GM19397 (cell line): Measurements from ENCODE around the gene ITGB2.
A peak's percentile ranks its signal among the peaks of the same experiment; 100 is the strongest.

ENCODE experiments used
- ATAC-seq: cut with Tn5 transposase; IDR thresholded peaks from one replicate; pipeline ENCODE4 v1.9.1; 2021; ENCODE audit warnings: mild to moderate bottlenecking, moderate library complexity; ENCODE audit not compliant: unreplicated experiment

The ITGB2 gene

DNA sequence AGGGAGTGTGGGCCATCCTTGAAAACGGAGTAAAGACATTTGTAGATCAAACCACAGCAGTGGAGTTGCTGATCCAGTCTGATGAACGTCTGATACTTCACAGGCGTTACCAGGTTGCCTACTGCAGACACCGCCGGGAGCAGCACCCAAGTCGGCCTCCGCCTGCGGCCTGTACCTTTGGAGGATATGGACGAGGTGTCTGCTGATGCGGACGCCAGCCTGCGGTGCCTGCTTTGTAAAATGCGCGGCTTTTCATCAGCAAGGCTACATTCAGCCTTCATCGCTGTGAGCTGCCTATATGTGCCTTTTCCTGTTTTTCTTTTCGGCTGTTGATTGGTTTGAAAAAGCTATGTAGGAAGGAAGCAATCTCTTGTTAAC lies 35.1 kb upstream of the ITGB2 start:
- ATAC-seq, result no peak

DNA sequence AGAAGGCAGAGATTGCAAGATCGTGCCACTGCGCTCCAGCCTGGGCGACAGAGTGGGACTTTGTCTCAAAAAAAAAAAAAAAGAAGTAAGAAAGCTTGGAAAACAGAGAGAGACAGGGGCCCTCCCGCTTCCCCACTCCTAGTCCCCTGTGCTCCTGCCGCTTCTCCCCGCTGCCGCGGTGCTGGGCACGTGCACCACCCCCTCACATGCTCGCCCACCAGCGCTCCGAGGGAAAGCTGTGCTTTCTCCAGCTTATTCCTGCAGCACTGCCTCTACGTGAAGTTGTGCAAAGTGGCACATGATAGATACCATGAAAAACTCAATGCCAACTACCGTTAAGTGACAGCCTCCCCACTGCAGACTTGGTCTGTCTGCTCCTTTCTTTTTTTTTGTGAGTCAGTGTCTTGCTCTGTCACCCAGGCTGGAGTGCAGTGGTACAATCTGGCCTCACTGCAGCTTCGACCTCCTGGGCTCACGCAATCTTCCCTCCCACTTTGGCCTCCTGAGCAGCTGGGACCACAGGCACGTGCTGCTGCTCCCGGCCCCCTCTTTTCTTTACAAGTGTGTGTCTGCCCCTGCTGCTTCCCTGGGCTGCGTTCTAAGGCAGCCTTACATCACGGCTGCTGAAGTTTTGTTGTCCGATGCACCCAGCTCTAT lies 34.6 kb upstream of the ITGB2 start:
- no peak for ATAC-seq

DNA sequence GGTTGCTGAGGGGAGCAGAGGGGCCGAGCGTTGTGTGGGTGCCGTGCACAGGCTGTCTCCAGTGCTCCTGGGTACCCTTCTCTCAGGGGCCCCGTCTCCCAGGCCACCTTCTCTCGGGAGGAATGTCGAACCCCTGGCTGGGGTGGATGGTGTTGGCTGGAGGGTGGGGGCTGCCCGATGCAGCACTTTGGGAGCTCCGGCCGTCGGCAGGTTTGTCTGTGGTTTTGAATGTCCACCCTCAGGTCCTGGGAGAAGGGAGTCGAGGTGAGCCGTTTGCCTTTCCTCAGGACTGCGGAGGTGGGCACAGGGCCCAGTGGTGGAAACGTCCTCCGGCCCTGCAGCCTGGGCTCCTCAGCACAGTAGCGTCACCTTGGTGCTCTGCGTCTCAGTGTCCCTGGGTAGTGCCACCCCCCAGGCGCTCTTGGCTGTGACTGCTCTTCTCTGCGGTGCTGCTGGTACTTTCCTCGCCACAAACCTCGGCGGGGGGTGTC lies 33.6 kb upstream of the ITGB2 start:
- ATAC-seq, result no peak

DNA sequence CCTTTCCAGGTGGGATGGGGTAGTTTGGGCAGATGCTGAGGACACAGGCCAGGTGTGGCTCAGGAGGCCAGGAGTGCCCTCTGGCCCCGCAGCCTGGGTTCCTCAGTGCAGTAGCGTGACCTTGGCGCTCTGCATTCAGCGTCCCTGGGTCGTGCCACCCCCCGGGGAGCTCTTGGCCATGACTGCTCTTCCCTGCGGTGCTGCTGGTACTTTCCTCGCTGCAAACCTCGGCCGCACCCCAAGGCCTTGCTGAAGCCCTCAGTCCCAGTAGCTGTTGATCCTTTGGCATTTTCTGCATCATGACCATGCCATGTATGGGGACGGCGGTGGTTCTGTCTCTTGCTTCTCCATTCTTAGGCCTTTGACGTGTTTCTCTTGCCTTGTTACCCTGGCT lies 32.9 kb upstream of the ITGB2 start:
- ATAC-seq, result no peak

DNA sequence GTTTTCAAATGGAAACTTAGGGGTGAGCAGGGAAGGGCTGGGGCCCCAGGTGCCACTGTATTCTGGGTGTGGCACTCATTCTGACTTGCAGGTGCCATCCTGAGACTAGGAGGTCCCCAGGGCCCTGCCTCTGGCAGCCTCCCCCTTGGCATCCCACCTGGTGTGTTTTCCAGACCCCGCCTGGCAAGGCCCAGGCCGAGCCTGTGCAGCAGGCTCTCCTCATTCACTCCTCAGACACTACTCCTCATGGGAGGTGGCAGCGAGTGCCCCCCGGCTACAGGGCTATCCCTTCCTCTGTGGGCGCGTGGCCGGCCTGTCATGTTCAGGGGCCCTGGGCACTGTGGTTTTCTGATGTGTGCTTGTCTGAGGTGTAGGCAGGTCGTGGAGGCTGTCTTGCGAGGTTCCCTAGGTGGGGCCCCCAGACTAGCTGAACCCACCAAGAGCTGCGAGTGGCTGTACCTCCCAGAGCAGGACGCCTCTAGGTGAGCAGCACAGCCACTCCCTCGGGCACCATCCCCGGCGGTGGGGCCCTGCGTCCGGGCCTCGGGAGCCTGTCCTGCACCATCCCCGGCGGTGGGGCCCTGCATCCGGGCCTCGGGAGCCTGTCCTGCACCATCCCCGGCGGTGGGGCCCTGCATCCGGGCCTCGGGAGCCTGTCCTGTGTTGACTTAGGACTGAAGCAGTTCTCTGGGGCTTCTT lies 32.4 kb upstream of the ITGB2 start:
- ATAC-seq, result no peak

DNA sequence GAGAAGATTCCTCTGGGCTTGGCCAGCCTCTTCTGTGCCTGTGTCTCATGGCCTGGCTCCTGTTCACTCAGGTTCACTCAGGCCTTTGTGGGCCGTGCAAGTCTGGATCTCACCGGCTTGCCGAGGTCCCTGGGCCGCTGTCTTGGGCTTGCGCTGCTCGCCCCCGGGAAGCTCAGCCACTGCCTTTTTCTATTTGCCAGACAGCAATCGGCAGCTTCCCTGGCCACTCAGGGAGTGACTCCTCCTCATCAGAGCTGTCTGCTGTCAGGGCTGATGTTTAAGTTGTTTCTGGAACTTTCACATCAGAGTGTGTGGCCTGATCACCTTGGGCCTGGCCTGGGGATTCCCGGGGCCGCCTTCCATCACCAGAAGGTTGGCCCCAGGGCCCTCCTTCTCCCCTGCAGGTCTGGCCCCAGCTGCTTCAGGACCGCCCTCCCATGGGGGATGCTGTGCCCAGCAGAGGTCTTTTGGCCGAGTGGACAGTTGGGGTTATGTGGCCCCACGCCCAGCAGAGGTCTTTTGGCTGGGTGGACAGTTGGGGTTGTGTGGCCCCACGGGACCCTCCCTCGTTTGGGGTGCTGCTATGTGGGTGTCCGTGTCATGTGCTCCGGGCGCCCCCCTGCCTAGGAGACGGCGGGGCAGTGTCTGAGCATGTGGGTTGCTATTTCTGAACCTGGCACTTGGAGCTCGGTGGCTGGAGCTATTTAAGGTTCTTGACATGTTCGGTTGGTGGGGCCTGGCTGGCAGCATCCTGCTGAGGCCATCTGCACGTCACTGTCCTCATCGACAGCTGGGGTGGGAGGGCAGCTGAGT lies 31.6 kb upstream of the ITGB2 start:
- ATAC-seq, result no peak

DNA sequence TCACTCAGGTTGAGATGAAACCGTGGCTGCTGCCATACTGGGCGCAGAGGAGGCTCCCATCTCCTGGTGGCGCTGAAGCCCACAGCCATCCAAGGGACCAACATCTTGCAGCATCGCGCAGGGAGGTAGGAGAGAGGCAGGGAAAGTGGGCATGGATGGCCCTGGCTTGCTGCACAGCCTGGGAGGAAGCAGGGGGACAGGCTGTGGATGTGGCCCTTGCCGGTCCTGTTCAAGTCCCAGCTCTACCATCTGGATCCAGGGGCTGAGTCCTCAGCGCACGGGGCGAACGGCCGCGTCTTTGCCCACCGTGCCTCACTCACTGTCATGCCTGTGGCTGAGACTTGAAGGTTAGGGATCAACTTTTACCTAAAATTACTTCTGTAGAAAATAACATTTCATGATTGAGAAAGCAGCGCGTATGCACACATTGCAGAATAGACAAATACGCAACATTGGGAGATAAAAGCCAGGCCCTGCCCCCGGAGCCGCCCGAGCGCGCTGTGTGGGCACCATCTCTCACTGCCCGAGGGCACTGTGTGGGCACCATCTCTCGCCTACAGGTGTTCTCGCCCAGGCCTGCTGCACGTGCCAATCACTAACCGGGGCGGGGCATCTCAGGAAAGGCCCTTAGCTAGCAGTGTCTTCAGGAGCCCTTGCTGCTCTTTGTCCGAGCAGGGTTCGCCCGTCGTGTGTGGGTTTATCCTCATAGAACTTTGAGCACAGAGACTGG lies 30.7 kb upstream of the ITGB2 start:
- ATAC-seq, result no peak

DNA sequence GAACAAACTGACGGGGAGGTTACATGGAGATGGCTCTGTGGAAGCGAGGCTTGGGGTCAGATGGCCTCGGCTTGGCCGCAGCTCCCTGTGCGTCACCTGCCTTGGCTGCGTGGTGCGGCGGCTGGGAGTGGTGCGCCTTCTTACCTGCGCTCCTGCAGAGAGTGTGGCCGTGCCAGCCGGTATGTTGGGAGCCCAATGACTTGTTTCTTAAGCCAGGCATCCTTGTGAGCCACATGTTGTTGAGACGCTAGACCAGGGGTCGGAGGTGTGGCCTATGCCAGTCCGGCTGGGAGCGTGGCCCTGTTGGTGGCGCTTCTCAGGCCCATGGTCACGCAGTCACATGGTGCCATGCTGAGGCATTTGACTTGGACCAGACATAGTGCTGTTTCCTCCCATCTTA lies 29.7 kb upstream of the ITGB2 start:
- no peak for ATAC-seq

DNA sequence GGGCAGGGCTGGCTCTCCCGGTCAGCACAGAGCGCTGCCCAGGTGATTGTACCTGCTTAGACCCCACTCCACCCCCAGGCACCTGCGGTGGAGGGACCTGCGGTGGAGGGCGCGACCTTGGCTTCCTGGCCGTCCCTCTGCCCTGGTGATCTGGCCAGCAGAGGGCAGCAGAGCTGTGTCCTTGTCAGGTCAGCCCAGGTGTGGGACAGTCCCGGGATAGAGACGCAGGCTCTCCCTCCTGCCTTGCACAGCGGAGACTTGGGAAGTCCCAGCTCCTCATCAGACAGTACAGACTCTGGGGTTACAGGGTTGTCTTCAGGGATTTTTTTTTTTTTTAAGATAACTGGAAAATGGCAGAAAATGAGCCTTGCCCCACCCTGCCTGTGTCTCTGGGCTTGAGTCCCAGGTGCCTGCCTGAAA lies 29.1 kb upstream of the ITGB2 start:
- ATAC-seq, result peak; percentile 57

DNA sequence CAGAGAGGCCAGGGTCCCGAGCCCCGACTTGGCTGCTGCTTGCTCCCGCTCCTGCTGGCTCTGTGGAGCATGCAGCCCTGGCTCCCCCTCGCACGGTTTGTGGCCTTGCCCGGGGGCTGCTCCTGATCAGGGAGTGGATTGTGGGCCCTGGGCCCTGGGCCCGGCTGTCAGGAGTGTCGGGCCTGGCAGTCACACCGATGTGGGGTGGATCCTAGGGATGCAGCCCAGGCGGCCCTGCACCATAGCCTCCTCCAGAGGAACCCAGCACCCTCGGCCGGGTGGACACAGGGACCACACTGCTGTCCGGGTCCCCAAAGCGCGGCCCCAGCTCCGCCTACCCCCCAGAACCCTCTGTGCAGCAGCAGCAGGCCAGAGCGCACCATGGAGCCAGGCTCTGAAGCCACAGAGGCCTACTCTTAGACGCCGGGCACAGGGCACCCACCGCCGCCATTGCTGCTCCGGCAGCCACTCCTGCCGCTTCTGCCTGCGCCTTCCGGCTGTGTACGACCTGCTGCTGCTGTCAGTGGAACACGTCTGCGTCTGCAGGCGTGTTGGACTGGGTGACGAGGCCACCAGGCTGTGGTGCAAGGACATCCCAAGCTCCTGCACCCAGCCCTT lies 28.6 kb upstream of the ITGB2 start:
- ATAC-seq, result peak; percentile 12

DNA sequence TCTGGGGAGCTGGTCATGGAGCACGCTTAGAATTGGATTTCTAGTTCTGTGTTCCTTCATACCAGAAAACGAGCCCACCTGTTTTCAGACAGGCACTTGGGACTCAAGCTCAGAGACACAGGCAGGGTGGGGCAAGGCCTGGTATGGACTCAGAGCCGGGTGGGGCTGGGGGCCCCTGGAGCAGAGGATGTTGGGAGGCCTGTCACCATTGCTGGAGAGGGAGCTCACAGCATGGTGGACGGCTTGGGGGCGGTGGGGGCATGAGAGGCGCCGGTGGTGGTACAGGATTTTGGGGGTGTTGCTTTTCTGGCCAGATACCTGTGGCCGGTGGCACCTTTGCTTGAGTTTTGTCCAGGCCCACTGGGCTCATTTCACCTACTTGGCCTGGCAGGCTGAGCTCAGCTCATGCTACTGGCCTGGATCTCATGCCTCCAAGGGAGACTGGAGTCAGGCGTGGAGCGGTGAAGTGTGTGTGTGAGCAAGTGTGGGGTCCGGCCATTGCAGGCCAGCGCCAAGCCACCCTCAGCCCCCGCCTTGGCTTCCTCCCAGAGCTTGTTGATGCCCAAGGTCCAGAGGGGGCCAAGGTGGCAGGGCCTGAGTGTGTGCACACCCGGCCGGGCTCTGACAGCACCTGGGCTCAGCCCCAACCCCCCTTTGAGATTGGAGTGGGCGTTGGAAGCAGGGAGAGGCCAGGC lies 27.9 kb upstream of the ITGB2 start:
- no peak for ATAC-seq

DNA sequence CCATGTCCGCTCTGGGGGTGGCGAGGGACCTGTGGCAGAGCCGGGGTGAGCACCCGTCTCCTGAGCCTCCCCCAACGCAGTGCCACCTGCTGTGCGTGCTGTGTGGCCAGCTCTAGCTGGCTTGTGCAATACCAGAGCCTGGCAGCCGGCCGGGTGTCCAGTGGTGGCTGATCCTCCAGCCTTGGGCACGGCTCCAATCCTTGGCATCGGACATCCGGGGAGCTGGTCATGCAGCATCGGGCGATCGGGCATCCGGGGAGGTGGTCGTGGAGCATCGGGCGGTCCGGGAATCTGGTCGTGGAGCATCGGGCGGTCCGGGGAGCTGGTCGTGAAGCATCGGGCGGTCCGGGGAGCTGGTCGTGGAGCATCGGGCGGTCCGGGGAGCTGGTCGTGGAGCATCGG lies 27.2 kb upstream of the ITGB2 start:
- no peak for ATAC-seq

DNA sequence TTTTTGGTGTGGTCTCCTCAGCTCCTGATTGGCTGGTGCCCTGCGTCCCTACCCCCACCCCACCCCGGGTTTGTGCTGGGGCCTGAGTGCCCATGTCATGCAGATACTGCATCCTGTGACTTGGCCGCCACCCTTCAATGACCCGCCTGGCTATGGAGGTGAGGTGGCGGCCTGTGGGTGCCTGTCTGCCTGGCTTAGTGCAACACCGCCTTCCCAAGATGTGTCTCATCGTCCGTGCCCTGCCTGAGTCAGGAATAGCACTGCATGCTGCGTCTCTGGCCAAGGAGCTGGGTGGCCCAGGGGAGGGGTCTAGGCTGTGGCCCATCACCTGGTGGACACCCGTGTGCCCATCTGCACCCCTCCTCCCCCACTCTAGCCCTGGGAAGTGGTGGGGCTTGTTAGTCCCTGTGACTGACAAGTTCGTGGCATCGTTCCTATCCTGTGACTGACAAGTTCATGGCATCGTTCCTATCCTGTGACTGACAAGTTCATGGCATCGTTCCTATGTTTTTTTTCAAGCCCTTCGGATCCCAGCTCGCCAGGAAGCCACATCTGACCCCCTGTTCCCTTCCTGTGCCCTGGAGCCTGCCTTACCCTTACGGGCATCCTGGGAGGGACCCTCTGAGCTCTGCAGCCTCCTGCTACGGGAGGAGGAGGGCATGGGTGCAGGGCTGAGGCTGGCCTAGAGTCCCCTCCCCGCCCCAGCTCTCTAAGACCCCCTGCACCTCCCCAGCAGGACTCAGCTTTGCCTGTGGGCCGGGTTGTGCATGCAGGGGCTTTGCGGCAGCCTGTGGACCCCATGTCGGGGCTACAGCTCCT lies 26.6 kb upstream of the ITGB2 start:
- no peak for ATAC-seq

DNA sequence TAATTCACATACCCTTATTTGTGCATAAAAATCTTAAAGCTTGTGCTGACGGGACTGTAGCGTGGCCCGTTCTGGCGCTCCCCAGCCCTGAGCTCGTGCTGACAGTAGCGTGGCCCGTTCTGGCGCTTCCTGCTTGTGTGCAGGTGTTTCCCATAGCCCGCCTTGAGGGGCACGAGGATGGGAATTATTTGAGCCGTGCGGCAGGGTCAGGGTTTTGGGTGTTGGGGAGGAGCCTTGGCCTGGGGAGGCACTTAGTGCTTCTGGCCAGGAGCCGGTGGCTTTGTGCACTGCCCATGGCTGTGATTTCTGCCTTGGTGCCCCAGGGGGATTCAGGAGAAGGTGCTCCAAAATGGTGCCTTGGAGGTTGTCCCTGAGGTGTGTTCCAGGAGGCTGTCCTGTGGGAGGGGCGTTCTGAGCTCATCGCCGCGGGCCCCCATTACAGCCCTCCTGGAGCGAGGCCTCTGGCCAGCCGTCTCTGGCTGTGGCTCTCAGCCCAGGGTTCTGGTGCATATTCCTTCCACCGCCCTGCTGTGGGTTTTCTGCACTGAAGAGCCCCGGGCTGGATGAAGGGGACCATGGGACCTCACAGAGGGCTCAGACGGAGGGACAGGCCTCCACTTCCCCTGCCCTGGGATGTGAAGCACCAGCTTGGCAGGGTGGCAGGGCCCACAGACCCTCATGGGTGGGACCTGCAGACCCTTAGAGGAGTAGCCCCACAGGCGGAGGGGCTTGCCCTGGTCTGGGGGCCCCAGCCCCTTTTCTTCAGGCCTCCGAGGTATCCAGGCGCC lies 25.7 kb upstream of the ITGB2 start:
- no peak for ATAC-seq

DNA sequence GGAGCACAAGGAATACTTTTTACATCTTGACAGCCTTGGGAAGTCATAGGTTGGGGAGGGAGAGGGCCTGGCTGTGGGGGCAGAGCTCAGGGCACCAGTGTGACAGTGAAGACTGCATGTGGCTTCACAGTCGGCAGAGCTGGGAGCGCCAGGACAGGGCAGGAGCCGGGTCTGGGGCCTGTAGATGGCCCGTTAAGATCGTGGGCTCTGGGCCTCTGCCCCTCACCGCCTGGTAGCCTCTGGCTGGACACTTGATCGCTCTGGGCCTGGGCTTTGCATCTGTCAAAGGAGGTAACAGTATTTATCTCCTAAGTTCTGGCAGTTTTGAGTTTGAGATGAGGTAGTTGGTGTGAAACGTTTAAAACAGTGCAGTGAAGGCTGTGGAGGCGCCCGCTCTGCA lies 23.9 kb upstream of the ITGB2 start:
- no peak for ATAC-seq

DNA sequence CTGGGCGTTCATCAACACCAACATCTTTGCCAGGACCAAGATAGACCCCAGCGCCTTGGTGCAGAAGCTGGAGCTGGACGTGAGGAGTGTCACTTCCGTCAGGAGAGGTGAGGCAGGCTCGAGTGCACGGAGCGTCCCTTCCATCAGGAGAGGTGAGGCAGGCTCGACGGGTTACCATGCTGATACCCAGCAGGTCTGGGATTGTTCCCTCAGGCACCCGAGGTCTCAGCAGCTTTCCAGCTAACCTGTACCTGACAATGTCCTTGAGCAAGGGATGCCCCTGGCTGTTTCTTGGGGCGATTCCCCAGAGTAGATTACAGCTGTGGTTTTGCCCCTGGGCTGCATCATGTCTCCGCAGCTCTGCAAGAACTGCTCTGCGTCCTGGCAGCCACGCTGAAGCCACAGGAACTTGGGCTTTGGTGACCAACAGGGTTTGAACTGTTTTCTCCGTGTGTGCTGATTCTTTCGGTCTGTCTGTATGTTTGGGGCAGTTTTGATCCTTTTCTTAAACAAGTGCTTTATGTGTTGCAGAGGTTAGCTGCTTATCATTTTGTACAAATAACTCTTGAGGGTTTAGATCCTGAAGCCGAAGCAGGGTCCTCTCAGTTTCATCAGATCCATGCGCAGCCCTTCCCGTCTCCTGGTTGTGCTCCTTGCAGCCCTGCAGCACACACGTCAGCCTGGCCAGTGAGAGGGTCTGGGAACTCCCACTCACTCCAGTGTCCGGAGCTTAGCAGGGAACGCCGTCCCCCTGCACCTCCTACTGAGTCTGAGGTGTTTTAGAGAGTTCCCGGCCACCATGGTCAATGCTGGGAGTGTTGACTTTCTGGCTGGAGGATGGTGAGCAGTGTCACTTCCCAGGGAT lies 23.2 kb upstream of the ITGB2 start:
- no peak for ATAC-seq

DNA sequence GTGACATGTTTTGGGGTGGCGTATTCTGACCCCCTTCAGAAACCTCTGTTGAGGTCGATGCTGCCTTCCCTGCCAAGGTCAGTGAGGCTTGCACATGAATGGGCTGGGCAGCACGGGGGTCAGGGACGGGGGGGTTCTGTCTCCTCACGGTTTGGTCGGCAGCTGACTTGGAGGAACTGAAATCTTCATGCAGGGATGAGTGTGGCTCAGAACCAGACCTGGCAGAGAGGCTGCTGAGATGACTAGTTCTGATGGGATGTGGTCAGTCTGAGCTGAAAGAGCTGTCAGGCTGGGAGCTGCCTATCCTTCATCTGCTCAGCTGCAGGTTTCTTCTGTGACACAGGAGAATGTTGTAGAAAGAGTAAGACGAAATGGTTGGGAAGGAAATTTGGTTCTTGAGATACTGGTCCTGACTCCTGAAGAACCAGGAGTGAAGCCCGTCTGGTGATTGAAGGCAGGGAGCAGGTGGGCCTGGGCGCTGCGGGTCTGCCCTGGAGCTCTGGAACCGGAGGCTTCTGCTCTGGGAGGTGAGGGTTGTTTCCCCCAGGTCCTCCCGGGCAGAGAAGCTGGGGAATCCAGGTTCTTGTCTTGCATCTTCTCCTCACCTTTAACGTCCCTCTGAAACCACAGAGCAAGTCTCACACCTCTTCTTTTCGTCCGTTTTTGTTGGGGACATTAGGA lies 22.4 kb upstream of the ITGB2 start:
- ATAC-seq, result no peak
